ENCODE measurements around the gene RBM48.
"Not testable (repeated sequence)": the region's sequence is repeated elsewhere in the genome, so short reads cannot be mapped to it uniquely, and the experiment has no call there.

RBM48 gene

GRCh38 chr7:92545116-92545515 is 16.5 kb downstream of the RBM48 start:
- not testable (repeated sequence) for DNase-seq (ENCODE audit: low read depth, low spot score)

- no peak for DNase-seq (ENCODE audit: low read depth, low spot score)
Observed at GRCh38 chr7:92546856-92547497, 18.4 kb downstream of the RBM48 start.

GRCh38 chr7:92547579-92547978 is 19.0 kb downstream of the RBM48 start:
- no peak for DNase-seq (ENCODE audit: low read depth, low spot score)

GRCh38 chr7:92550194-92550593 is 21.6 kb downstream of the RBM48 start:
- no peak for DNase-seq (ENCODE audit: low read depth, low spot score)

GRCh38 chr7:92557249-92557648 is 28.7 kb downstream of the RBM48 start:
- no peak for DNase-seq (ENCODE audit: low read depth, low spot score)

GRCh38 chr7:92557808-92558362 is 29.3 kb downstream of the RBM48 start:
- no peak for DNase-seq (ENCODE audit: low read depth, low spot score)

- DNase-seq (ENCODE audit: low read depth, low spot score) = no peak
Observed at GRCh38 chr7:92560602-92561001, 32.0 kb downstream of the RBM48 start.

- no peak for DNase-seq (ENCODE audit: low read depth, low spot score)
Observed at GRCh38 chr7:92563345-92563744, 34.8 kb downstream of the RBM48 start.

GRCh38 chr7:92567460-92567859 is 38.9 kb downstream of the RBM48 start:
- DNase-seq (ENCODE audit: low read depth, low spot score) = no peak

GRCh38 chr7:92569137-92569536 is 40.5 kb downstream of the RBM48 start:
- DNase-seq (ENCODE audit: low read depth, low spot score) = no peak

- DNase-seq (ENCODE audit: low read depth, low spot score) = no peak
Observed at GRCh38 chr7:92576296-92576695, 47.7 kb downstream of the RBM48 start.

- no peak for DNase-seq (ENCODE audit: low read depth, low spot score)
Observed at GRCh38 chr7:92582948-92583347, 54.4 kb downstream of the RBM48 start.

GRCh38 chr7:92584953-92585352 is 56.4 kb downstream of the RBM48 start:
- no peak for DNase-seq (ENCODE audit: low read depth, low spot score)

- DNase-seq (ENCODE audit: low read depth, low spot score) = no peak
Observed at GRCh38 chr7:92586403-92586802, 57.8 kb downstream of the RBM48 start.

GRCh38 chr7:92586841-92587240 is 58.2 kb downstream of the RBM48 start:
- no peak for DNase-seq (ENCODE audit: low read depth, low spot score)

Data from activated naive CD8-positive, alpha-beta T cell treated with anti-CD3 and anti-CD28 coated beads, Interleukin-2, amount 50 U/mL, for 16 hours (primary cell).